ENCODE data around the gene MGAT4B. TPM values are rescaled to one million over a fixed set of nuclear protein-coding genes. Genes with fewer than 3 reads are reported as not detected.
"Not testable (repeated sequence)": the region's sequence is repeated elsewhere in the genome, so short reads cannot be mapped to it uniquely, and the experiment has no call there.

Gene MGAT4B
- total RNA-seq, 1 experiment from 2014 or later: 406 TPM

GRCh38 chr5:179791881-179792611 lies 14.6 kb downstream of the MGAT4B start:
- no peak overlapping the region for H3K4me3 ChIP-seq (ENCODE audit: low read depth in 2 of 2, low read length in 2 of 2)
- peaks cover 9% of the 10 kb centered on the region for H3K4me1 ChIP-seq (ENCODE audit: control insufficient read depth, insufficient read depth, low read length)
- in situ Hi-C loops (cut with HindIII; ENCODE audit: low pct_unique_long_range_greater_than_20kb, low sequenced_read_pairs) (no loop called here), intact Hi-C loops (cut with micrococcal nuclease; ENCODE audit: unreplicated experiment) (no loop called here)
- no peak for DNase-seq (ENCODE audit: low read depth, low spot score)
- H3K27me3 ChIP-seq (ENCODE audit: control insufficient read depth, insufficient read depth, low read length): no peaks in the 10 kb centered on the region
- H3K27ac ChIP-seq (ENCODE audit: low read length): no peak overlapping the region
- H3K36me3 ChIP-seq (ENCODE audit: control insufficient read depth, insufficient read depth, low read length): no peaks in the 10 kb centered on the region
- H3K9me3 ChIP-seq (ENCODE audit: control insufficient read depth, insufficient read depth, low read depth, low read length): no peaks in the 10 kb centered on the region
- ChIA-PET POLR2A (interaction anchor here (0.5 kb wide), 1 partner anchor 19 kb away, joined by 5 read pairs; no protein-coding TSS in a partner anchor), CTCF (interaction anchor here (0.6 kb wide), 1 partner anchor 30 kb away, joined by 5 read pairs; no protein-coding TSS in a partner anchor)
- ATAC-seq: no peak
- no peak for TF ChIP-seq SIN3A (IDR thresholded peaks at IDR 0.05; ENCODE audit: borderline replicate concordance, insufficient read depth, low read depth, low read length)
- TF ChIP-seq REST (IDR thresholded peaks at IDR 0.05; ENCODE audit: insufficient read depth in 1 of 2, low read depth in 2 of 2, low read length in 1 of 2): no peak
- no peak for TF ChIP-seq TCF7L2 (IDR thresholded peaks at IDR 0.05; ENCODE audit: low read depth, low read length)
- no peak for TF ChIP-seq CTCF (IDR thresholded peaks at IDR 0.05)
- no peak for TF ChIP-seq POLR2AphosphoS5 (IDR thresholded peaks at IDR 0.05; ENCODE audit: low read depth, low read length)
- no TSS peak for BruUV-seq (replicated peaks)

- ATAC-seq; H3K27me3 ChIP-seq (ENCODE audit: control insufficient read depth, insufficient read depth, low read length); CTCF ChIA-PET; intact Hi-C loops (cut with micrococcal nuclease; ENCODE audit: unreplicated experiment); H3K27ac ChIP-seq (ENCODE audit: low read length); H3K9me3 ChIP-seq (ENCODE audit: control insufficient read depth, insufficient read depth, low read depth, low read length); DNase-seq (ENCODE audit: low read depth, low spot score); H3K36me3 ChIP-seq (ENCODE audit: control insufficient read depth, insufficient read depth, low read length); H3K4me1 ChIP-seq (ENCODE audit: control insufficient read depth, insufficient read depth, low read length); BruUV-seq (replicated peaks); in situ Hi-C loops (cut with HindIII; ENCODE audit: low pct_unique_long_range_greater_than_20kb, low sequenced_read_pairs); H3K4me3 ChIP-seq (ENCODE audit: low read depth in 2 of 2, low read length in 2 of 2): not testable (repeated sequence)
- POLR2A ChIA-PET: interaction anchor here (0.6 kb wide), 1 partner anchor 31 kb away, joined by 7 read pairs; the partner anchor contains the start of gene SQSTM1
Observed at GRCh38 chr5:179789278-179789677, 17.4 kb downstream of the MGAT4B start.

GRCh38 chr5:179788193-179788854 lies 18.3 kb downstream of the MGAT4B start:
- Histone ChIP-seq H3K4me1 (ENCODE audit: control insufficient read depth, insufficient read depth, low read length) (no peaks in the 10 kb centered on the region), H3K9me3 (ENCODE audit: control insufficient read depth, insufficient read depth, low read depth, low read length) (no peaks in the 10 kb centered on the region), H3K4me3 (ENCODE audit: low read depth in 2 of 2, low read length in 2 of 2) (no peak overlapping the region), H3K27ac (ENCODE audit: low read length) (no peak overlapping the region), H3K27me3 (ENCODE audit: control insufficient read depth, insufficient read depth, low read length) (no peaks in the 10 kb centered on the region), H3K36me3 (ENCODE audit: control insufficient read depth, insufficient read depth, low read length) (no peaks in the 10 kb centered on the region)
- in situ Hi-C loops (cut with HindIII; ENCODE audit: low pct_unique_long_range_greater_than_20kb, low sequenced_read_pairs) (no loop called here), intact Hi-C loops (cut with micrococcal nuclease; ENCODE audit: unreplicated experiment) (no loop called here)
- no peak for TF ChIP-seq CTCF (IDR thresholded peaks at IDR 0.05)
- no peak for TF ChIP-seq POLR2AphosphoS5 (IDR thresholded peaks at IDR 0.05; ENCODE audit: low read depth, low read length)
- TF ChIP-seq REST (IDR thresholded peaks at IDR 0.05; ENCODE audit: insufficient read depth in 1 of 2, low read depth in 2 of 2, low read length in 1 of 2): no peak
- no peak for TF ChIP-seq TCF7L2 (IDR thresholded peaks at IDR 0.05; ENCODE audit: low read depth, low read length)
- no peak for TF ChIP-seq SIN3A (IDR thresholded peaks at IDR 0.05; ENCODE audit: borderline replicate concordance, insufficient read depth, low read depth, low read length)
- CTCF ChIA-PET: no interaction called here
- ATAC-seq: peak; percentile 22
- no TSS peak for BruUV-seq (replicated peaks)
- DNase-seq (ENCODE audit: low read depth, low spot score): no peak
- POLR2A ChIA-PET: no interaction called here

Measured in Panc1 (cell line).